8988T (cell line): ENCODE data around the gene AJUBA.
"Not testable (repeated sequence)": the region's sequence is repeated elsewhere in the genome, so short reads cannot be mapped to it uniquely, and the experiment has no call there.

Source experiments
- DNase-seq: peaks from one replicate; pipeline ENCODE4 v3.0.0; 2011

AJUBA gene

GRCh38 chr14:22982477-22983245 lies at the start of gene AJUBA:
TSS of gene AJUBA (minus strand) at chr14:22982551. CDS start at chr14:22982266, 285 bp downstream.
- DNase-seq = peak; percentile 88

GRCh38 chr14:23030936-23031335 lies 48.6 kb upstream of the AJUBA start:
- DNase-seq = no peak

- DNase-seq = no peak
Measured at GRCh38 chr14:23028799-23029198, 46.4 kb upstream of the AJUBA start.

GRCh38 chr14:23025151-23025814 lies 42.9 kb upstream of the AJUBA start:
- no peak for DNase-seq

- no peak for DNase-seq
Measured at GRCh38 chr14:23024612-23025075, 42.3 kb upstream of the AJUBA start.

- DNase-seq = no peak
Measured at GRCh38 chr14:23023795-23024152, 41.4 kb upstream of the AJUBA start.

- DNase-seq = no peak
Measured at GRCh38 chr14:23023022-23023794, 40.9 kb upstream of the AJUBA start.

- no peak for DNase-seq
Measured at GRCh38 chr14:23021889-23022442, 39.6 kb upstream of the AJUBA start.

GRCh38 chr14:23021434-23021833 lies 39.1 kb upstream of the AJUBA start:
- no peak for DNase-seq

- no peak for DNase-seq
Measured at GRCh38 chr14:23020143-23021128, 38.1 kb upstream of the AJUBA start.

- no peak for DNase-seq
Measured at GRCh38 chr14:23018107-23018506, 35.8 kb upstream of the AJUBA start.

GRCh38 chr14:23017091-23017490 lies 34.7 kb upstream of the AJUBA start:
- DNase-seq = no peak

GRCh38 chr14:23015618-23016017 lies 33.3 kb upstream of the AJUBA start:
- DNase-seq = no peak

- DNase-seq = not testable (repeated sequence)
Measured at GRCh38 chr14:23013749-23014054, 31.4 kb upstream of the AJUBA start.

GRCh38 chr14:23013054-23013748 lies 30.9 kb upstream of the AJUBA start:
- DNase-seq = no peak

GRCh38 chr14:23009939-23010726 lies 27.8 kb upstream of the AJUBA start, which contains the start of gene C14orf93:
TSS of gene C14orf93 (minus strand) at chr14:23010143. CDS start at chr14:22999023, 11,120 bp downstream.
- DNase-seq = peak; percentile 48

GRCh38 chr14:23009483-23009938 lies 27.2 kb upstream of the AJUBA start:
- no peak for DNase-seq

GRCh38 chr14:23008831-23009230 lies 26.5 kb upstream of the AJUBA start:
- no peak for DNase-seq

GRCh38 chr14:23006544-23007419 lies 24.4 kb upstream of the AJUBA start:
- DNase-seq = peak; percentile 67

- no peak for DNase-seq
Measured at GRCh38 chr14:23006188-23006534, 23.8 kb upstream of the AJUBA start.
